Esophagus muscularis mucosa (tissue), 4 donors: ENCODE data around the gene PHF11. TPM values are rescaled to one million over a fixed set of nuclear protein-coding genes. Genes with fewer than 3 reads are reported as not detected.

ENCODE experiments used
- DNase-seq: peaks from one replicate; pipeline ENCODE4 v3.0.0-alpha.2; 2017; ENCODE audit errors: extremely low spot score
- H3K27ac ChIP-seq, 4 donors: fragments of 200-600 bp; sonication (generic); replicated peaks in 1 of 4; 1 replicate in 3 of 4; 2 replicates in 1 of 4; pipeline ENCODE4 v1.5.1; 2016 to 2019; ENCODE audit warnings: mild to moderate bottlenecking in 1 of 4
- H3K27me3 ChIP-seq, 4 donors: fragments of 200-600 bp; sonication (generic); one replicate each; pipeline versions ENCODE4 v1.5.1 to v1.6.0; 2016 to 2019
- H3K36me3 ChIP-seq, 4 donors: fragments of 200-600 bp; sonication (generic); one replicate each; pipeline ENCODE4 v1.5.1; 2016 to 2019
- H3K4me1 ChIP-seq, 4 donors: fragments of 200-600 bp; sonication (generic); one replicate each; pipeline ENCODE4 v1.5.1; 2016 to 2019
- H3K4me3 ChIP-seq, 4 donors: fragments of 200-600 bp; sonication (generic); 1 replicate in 2 of 4; 2 replicates in 2 of 4; pipeline ENCODE4 v1.5.1; 2016 to 2019; ENCODE audit warnings: mild to moderate bottlenecking in 4 of 4, moderate library complexity in 1 of 4
- H3K9me3 ChIP-seq, 4 donors: fragments of 200-600 bp; sonication (generic); 1 replicate in 3 of 4; 2 replicates in 1 of 4; pipeline ENCODE4 v1.5.1; 2016 to 2019
- CTCF ChIP-seq, 3 experiments: fragments of 200-600 bp in 2 of 3; fragments of 450-650 bp in 1 of 3; sonication (generic) in 2 of 3; IDR thresholded peaks; one replicate each; pipeline ENCODE4 v1.5.1; 2017 to 2019; ENCODE audit warnings: antibody characterized with exemption in 3 of 3, mild to moderate bottlenecking in 2 of 3, moderate library complexity in 1 of 3
- EP300 ChIP-seq: sonication (generic); formaldehyde crosslinking; IDR thresholded peaks from one replicate; pipeline ENCODE4 v1.6.1; 2017; ENCODE audit warnings: antibody characterized with exemption
- POLR2A ChIP-seq: fragments of 450-650 bp; IDR thresholded peaks from one replicate; pipeline ENCODE4 v1.6.1; 2017; ENCODE audit warnings: antibody characterized with exemption, moderate library complexity, mild to moderate bottlenecking, low read depth
- POLR2AphosphoS5 ChIP-seq, 2 donors: sonication (generic); formaldehyde crosslinking; IDR thresholded peaks; one replicate each; pipeline ENCODE4 v1.6.1; 2017; ENCODE audit warnings: antibody characterized with exemption in 2 of 2
- WGBS: methylation state at CpG from one replicate; pipeline ENCODE4 v1.1.5; 2018; 5-methylcytosine and 5-hydroxymethylcytosine counted together
- intact Hi-C: fragments of 100-400 bp; cut with DNase I; formaldehyde crosslinking; loops from one replicate; pipeline ENCODE4 v1.15.1; 2023
- total RNA-seq, 4 donors: library from RNA; depleted of rRNA; stranded (reverse); fragments of >200 nt; gene quantifications; one replicate each; pipeline versions ENCODE4 v1.1.0 to v1.2.1, GENCODE V29; 2016

The PHF11 gene
- total RNA-seq, 4 donors from 2014 or later: 27.5 to 54.0 (median 31.2) TPM

GRCh38 chr13:49566461-49566860, 70.7 kb downstream of the PHF11 start:
- peaks cover 6 to 35% (median 20%) of the 10 kb centered on the region in 4 donors for H3K36me3 ChIP-seq
- no peak overlapping the region for H3K27ac ChIP-seq
- 97% methylated on average over 4 of the region's 4 CpGs for WGBS
- TF ChIP-seq CTCF (IDR thresholded peaks at IDR 0.05) (no peak), EP300 (no peak), POLR2AphosphoS5 (IDR thresholded peaks at IDR 0.05) (no peak), POLR2A (no peak)
- no peaks in the 10 kb centered on the region for H3K9me3 ChIP-seq
- H3K27me3 ChIP-seq: no peaks in the 10 kb centered on the region
- peaks cover 0 to 5% (median 2%) of the 10 kb centered on the region in 4 donors for H3K4me1 ChIP-seq
- H3K4me3 ChIP-seq: no peak overlapping the region
- no peak for DNase-seq
- intact Hi-C loops: no loop called here

- H3K9me3 ChIP-seq: no peaks in the 10 kb centered on the region
- H3K4me1 ChIP-seq: peaks cover 0 to 5% (median 2%) of the 10 kb centered on the region in 4 donors
- WGBS: 93% methylated on average over 5 of the region's 5 CpGs
- H3K27ac ChIP-seq: no peak overlapping the region
- peaks cover 6 to 35% (median 19%) of the 10 kb centered on the region in 4 donors for H3K36me3 ChIP-seq
- DNase-seq: no peak
- no peak overlapping the region for H3K4me3 ChIP-seq
- intact Hi-C loops: no loop called here
- no peaks in the 10 kb centered on the region for H3K27me3 ChIP-seq
- TF ChIP-seq CTCF (IDR thresholded peaks at IDR 0.05) (no peak), POLR2A (no peak), POLR2AphosphoS5 (IDR thresholded peaks at IDR 0.05) (no peak)
Measured at GRCh38 chr13:49567491-49567890, 71.7 kb downstream of the PHF11 start.

GRCh38 chr13:49569993-49570689, 74.4 kb downstream of the PHF11 start:
- Histone ChIP-seq H3K9me3 (no peaks in the 10 kb centered on the region), H3K4me3 (no peak overlapping the region), H3K4me1 (peaks cover 0 to 5% (median 2%) of the 10 kb centered on the region in 4 donors), H3K36me3 (peaks cover 6 to 21% (median 12%) of the 10 kb centered on the region in 4 donors), H3K27me3 (no peaks in the 10 kb centered on the region), H3K27ac (no peak overlapping the region)
- TF ChIP-seq CTCF (IDR thresholded peaks at IDR 0.05): no peak
- no peak for TF ChIP-seq EP300
- TF ChIP-seq POLR2AphosphoS5 (IDR thresholded peaks at IDR 0.05): no peak
- TF ChIP-seq POLR2A: no peak
- intact Hi-C loops: no loop called here
- no peak for DNase-seq
- 95% methylated on average over 1 of the region's 1 CpG for WGBS

- DNase-seq: no peak
- no peak overlapping the region for H3K4me3 ChIP-seq
- intact Hi-C loops: no loop called here
- peaks cover 0 to 5% (median 2%) of the 10 kb centered on the region in 4 donors for H3K4me1 ChIP-seq
- H3K27ac ChIP-seq: no peak overlapping the region
- H3K36me3 ChIP-seq: peaks cover under 1 to 7% (median 5%) of the 10 kb centered on the region in 4 donors
- 91% methylated on average over 8 of the region's 8 CpGs for WGBS
- TF ChIP-seq POLR2A (no peak), EP300 (no peak), POLR2AphosphoS5 (IDR thresholded peaks at IDR 0.05) (no peak), CTCF (IDR thresholded peaks at IDR 0.05) (no peak)
- no peaks in the 10 kb centered on the region for H3K9me3 ChIP-seq
- no peaks in the 10 kb centered on the region for H3K27me3 ChIP-seq
Measured at GRCh38 chr13:49571299-49572240, 75.8 kb downstream of the PHF11 start.

Other genes with a start within 250 kb of the PHF11 start
- gene CDADC1, start 248.0 kb upstream of the PHF11 start, total RNA-seq: 1 to 10 TPM; 6.2 to 7.5 (median 6.5) TPM
- 100 to 1,000 TPM in 1 of 4 donors, 10 to 100 TPM in 3; 75.4 to 119 (median 81.8) TPM for gene CAB39L, start 51.9 kb upstream of the PHF11 start, total RNA-seq
- gene SETDB2, start 51.7 kb upstream of the PHF11 start, total RNA-seq: 10 to 100 TPM in 1 of 4 donors, 1 to 10 TPM in 3; 8.4 to 13.3 (median 9.3) TPM
- 10 to 100 TPM; 11.1 to 14.7 (median 12.3) TPM for gene RCBTB1, start 89.6 kb downstream of the PHF11 start, total RNA-seq
- gene ARL11, start 132.6 kb downstream of the PHF11 start, total RNA-seq: under 1 TPM; 0.13 to 0.83 (median 0.35) TPM
- gene EBPL, start 195.5 kb downstream of the PHF11 start, total RNA-seq: 10 to 100 TPM; 17.0 to 56.4 (median 45.9) TPM